Smooth muscle cell (in vitro differentiated cells): ENCODE results near the gene BNIP3. TPM values are rescaled to one million over a fixed set of nuclear protein-coding genes. Genes with fewer than 3 reads are reported as not detected.

Source experiments
- DNase-seq: peaks from one replicate; lab custom pipeline; 2025; ENCODE audit not compliant: unreplicated experiment; lab: John Stamatoyannopoulos, UW
- H2AFZ ChIP-seq: fragments of 200-600 bp; sonication (generic); 2 replicates; pipeline ENCODE4 v1.6.0; 2016; ENCODE audit warnings: antibody characterized with exemption, low read depth, mild to moderate bottlenecking
- H3F3A ChIP-seq: fragments of 200-600 bp; sonication (generic); 2 replicates; pipeline ENCODE4 v1.6.0; 2017; ENCODE audit warnings: antibody characterized with exemption, low read depth
- H3K27ac ChIP-seq: fragments of 200-600 bp; sonication (generic); 2 replicates; pipeline ENCODE4 v1.5.1; 2016; ENCODE audit warnings: low read depth, mild to moderate bottlenecking
- H3K27me3 ChIP-seq: fragments of 200-600 bp; sonication (generic); 2 replicates; pipeline ENCODE4 v1.6.1; 2016; ENCODE audit warnings: low read depth, mild to moderate bottlenecking
- H3K36me3 ChIP-seq: fragments of 200-600 bp; sonication (generic); 2 replicates; pipeline ENCODE4 v1.5.1; 2016; ENCODE audit warnings: low read depth
- H3K4me1 ChIP-seq: fragments of 200-600 bp; sonication (generic); 2 replicates; pipeline ENCODE4 v1.5.1; 2016; ENCODE audit warnings: low read depth
- H3K4me2 ChIP-seq: fragments of 200-600 bp; sonication (generic); 2 replicates; pipeline ENCODE4 v1.6.0; 2016; ENCODE audit warnings: mild to moderate bottlenecking
- H3K4me3 ChIP-seq: fragments of 200-600 bp; sonication (generic); 2 replicates; pipeline ENCODE4 v1.5.1; 2016; ENCODE audit warnings: mild to moderate bottlenecking
- H3K79me2 ChIP-seq: fragments of 200-600 bp; sonication (generic); 2 replicates; pipeline ENCODE4 v1.6.0; 2016; ENCODE audit warnings: low read depth, mild to moderate bottlenecking
- H3K9ac ChIP-seq: fragments of 200-600 bp; sonication (generic); 2 replicates; pipeline ENCODE4 v1.6.0; 2016; ENCODE audit warnings: low read depth
- H3K9me3 ChIP-seq: fragments of 200-600 bp; sonication (generic); replicated peaks from 2 replicates; pipeline ENCODE4 v1.5.1; 2016; ENCODE audit warnings: low read depth
- H4K20me1 ChIP-seq: fragments of 200-600 bp; sonication (generic); 2 replicates; pipeline ENCODE4 v1.6.0; 2016; ENCODE audit warnings: low read depth
- WGBS: methylation state at CpG from one replicate; pipeline ENCODE4 v1.1.7; 2016; ENCODE audit warnings: low lambda C conversion rate; 5-methylcytosine and 5-hydroxymethylcytosine counted together
- polyA plus RNA-seq: library from polyadenylated mRNA; unstranded; fragments of >200 nt; fragmentation: Nextera tagmentation; extraction: Ambion mirVana; gene quantifications from 2 replicates; pipeline ENCODE4 v1.2.1, GENCODE V29; 2016
- total RNA-seq: library from RNA; depleted of rRNA; stranded (reverse); fragments of >200 nt; gene quantifications from 2 replicates; pipeline ENCODE4 v1.2.3, GENCODE V29; 2014
- TF ChIP-seq, protein P1 (sequence below): fragments of 200-600 bp; sonication (generic); IDR thresholded peaks from 2 replicates; pipeline ENCODE4 v1.5.1; 2017; ENCODE audit warnings: borderline replicate concordance, mild to moderate bottlenecking, antibody characterized with exemption; ENCODE audit not compliant: insufficient read depth, poor library complexity, severe bottlenecking

The BNIP3 gene
- total and polyA plus RNA-seq, 2 experiments from 2014 or later: 213 to 292 TPM

DNA sequence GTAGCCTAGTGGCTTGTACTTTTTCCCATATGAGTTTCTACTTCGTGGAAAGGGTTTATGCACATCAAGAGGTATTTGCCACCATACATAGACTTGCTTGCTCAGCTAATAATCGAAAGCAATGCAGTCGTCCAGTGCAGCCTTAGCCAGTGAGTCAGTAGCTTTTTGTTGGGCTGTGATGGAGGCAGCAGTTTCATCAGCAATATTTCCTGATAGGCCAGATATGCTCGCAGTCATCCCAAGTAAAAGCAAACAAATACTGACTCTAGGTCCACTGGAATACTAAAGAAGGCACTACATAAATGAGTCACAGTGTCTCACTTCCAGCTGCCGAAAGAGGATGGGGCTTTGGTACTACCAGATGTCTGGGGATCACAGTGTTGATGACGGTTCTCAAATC lies 2.1 kb upstream of the BNIP3 start:
- TF ChIP-seq, protein P1, sequence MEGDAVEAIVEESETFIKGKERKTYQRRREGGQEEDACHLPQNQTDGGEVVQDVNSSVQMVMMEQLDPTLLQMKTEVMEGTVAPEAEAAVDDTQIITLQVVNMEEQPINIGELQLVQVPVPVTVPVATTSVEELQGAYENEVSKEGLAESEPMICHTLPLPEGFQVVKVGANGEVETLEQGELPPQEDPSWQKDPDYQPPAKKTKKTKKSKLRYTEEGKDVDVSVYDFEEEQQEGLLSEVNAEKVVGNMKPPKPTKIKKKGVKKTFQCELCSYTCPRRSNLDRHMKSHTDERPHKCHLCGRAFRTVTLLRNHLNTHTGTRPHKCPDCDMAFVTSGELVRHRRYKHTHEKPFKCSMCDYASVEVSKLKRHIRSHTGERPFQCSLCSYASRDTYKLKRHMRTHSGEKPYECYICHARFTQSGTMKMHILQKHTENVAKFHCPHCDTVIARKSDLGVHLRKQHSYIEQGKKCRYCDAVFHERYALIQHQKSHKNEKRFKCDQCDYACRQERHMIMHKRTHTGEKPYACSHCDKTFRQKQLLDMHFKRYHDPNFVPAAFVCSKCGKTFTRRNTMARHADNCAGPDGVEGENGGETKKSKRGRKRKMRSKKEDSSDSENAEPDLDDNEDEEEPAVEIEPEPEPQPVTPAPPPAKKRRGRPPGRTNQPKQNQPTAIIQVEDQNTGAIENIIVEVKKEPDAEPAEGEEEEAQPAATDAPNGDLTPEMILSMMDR: no peak
- H3K4me3 ChIP-seq: no peak overlapping the region
- peaks cover 14% of the 10 kb centered on the region for H3F3A ChIP-seq
- H3K4me1 ChIP-seq: peaks cover 17% of the 10 kb centered on the region
- WGBS: 12% methylated on average over 6 of the region's 6 CpGs
- H3K79me2 ChIP-seq: peaks cover 29% of the 10 kb centered on the region
- no peaks in the 10 kb centered on the region for H3K27me3 ChIP-seq
- no peaks in the 10 kb centered on the region for H3K36me3 ChIP-seq
- H3K27ac ChIP-seq: peak overlapping the region; percentile 63
- no peak for DNase-seq
- no peaks in the 10 kb centered on the region for H3K9me3 ChIP-seq
- no peak overlapping the region for H3K9ac ChIP-seq
- no peak overlapping the region for H2AFZ ChIP-seq
- H4K20me1 ChIP-seq: peaks cover 25% of the 10 kb centered on the region
- peak overlapping the region; percentile 84 for H3K4me2 ChIP-seq

GRCh38 chr10:131982796-131983195 lies 1.1 kb upstream of the BNIP3 start:
- H3K27me3 ChIP-seq: no peaks in the 10 kb centered on the region
- WGBS: 79% methylated on average over 16 of the region's 21 CpGs
- DNase-seq: no peak
- H3K36me3 ChIP-seq: no peaks in the 10 kb centered on the region
- no peak overlapping the region for H2AFZ ChIP-seq
- peak overlapping the region; percentile 84 for H3K4me2 ChIP-seq
- H3K4me3 ChIP-seq: peak overlapping the region; percentile 67
- TF ChIP-seq, protein P1: no peak
- peaks cover 14% of the 10 kb centered on the region for H3F3A ChIP-seq
- H3K79me2 ChIP-seq: peaks cover 39% of the 10 kb centered on the region
- H3K4me1 ChIP-seq: peaks cover 21% of the 10 kb centered on the region
- H4K20me1 ChIP-seq: peaks cover 35% of the 10 kb centered on the region
- H3K27ac ChIP-seq: peak overlapping the region; percentile 63
- no peaks in the 10 kb centered on the region for H3K9me3 ChIP-seq
- H3K9ac ChIP-seq: no peak overlapping the region

DNA sequence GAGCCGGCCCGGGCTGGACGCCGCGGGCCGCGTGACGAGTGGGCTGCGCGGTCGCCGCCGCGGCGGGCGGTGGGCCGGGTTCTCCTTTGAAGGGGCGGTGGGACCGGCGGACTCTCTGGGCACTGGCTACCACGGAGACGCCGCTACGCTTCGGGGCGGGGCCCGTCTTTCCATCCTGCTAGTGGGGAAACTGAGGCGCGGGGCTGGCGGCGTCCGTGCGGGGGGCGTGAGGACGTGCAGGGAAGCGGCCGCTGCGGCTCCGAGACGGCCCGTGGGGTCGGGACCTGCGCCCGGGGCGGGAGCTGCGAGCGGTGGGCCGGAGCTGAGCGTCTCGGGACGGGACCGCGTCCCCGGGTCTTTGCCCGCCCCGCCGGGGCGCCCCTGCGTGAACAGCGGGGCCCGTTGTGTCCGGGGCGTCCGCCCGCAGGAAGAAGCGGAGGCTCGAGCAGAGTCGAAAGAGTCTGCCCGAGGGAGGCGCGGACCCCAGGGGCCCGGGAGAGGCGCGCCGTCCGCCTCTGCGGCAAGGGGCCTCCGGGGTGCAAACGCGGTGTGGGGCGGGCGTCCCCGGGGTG lies 548 bp upstream of the BNIP3 start:
- peaks cover 40% of the 10 kb centered on the region for H4K20me1 ChIP-seq
- no peak for DNase-seq
- WGBS: 16% methylated on average over 46 of the region's 83 CpGs
- H3K4me2 ChIP-seq: peak overlapping the region; percentile 84
- H3F3A ChIP-seq: peaks cover 14% of the 10 kb centered on the region
- no peaks in the 10 kb centered on the region for H3K36me3 ChIP-seq
- peaks cover 44% of the 10 kb centered on the region for H3K79me2 ChIP-seq
- H3K4me3 ChIP-seq: peak overlapping the region; percentile 67
- peaks cover 23% of the 10 kb centered on the region for H3K4me1 ChIP-seq
- H3K27ac ChIP-seq: peak overlapping the region; percentile 63
- H3K9ac ChIP-seq: peak overlapping the region; percentile 15
- no peak overlapping the region for H2AFZ ChIP-seq
- H3K9me3 ChIP-seq: no peaks in the 10 kb centered on the region
- TF ChIP-seq, protein P1: no peak
- no peaks in the 10 kb centered on the region for H3K27me3 ChIP-seq
